ENCODE data around the gene ARHGEF6. TPM values are rescaled to one million over a fixed set of nuclear protein-coding genes. Genes with fewer than 3 reads are reported as not detected.

Gene ARHGEF6
- total and polyA plus RNA-seq, 2 experiments from 2014 or later: 2.5 to 6.0 TPM

- H3K4me1 ChIP-seq (ENCODE audit: insufficient read depth): no peaks in the 10 kb centered on the region
- TF ChIP-seq JUNB (IDR thresholded peaks at IDR 0.05; ENCODE audit: unreplicated experiment) (no peak), NANOG (IDR thresholded peaks at IDR 0.05; ENCODE audit: borderline replicate concordance) (no peak), CREB1 (CRISPR knock-in tag; IDR thresholded peaks at IDR 0.05; ENCODE audit: low read depth) (no peak), ZNF462 (CRISPR knock-in tag; IDR thresholded peaks at IDR 0.05) (no peak), POLR2AphosphoS5 (IDR thresholded peaks at IDR 0.05; ENCODE audit: low read depth) (no peak), REST (IDR thresholded peaks at IDR 0.05; ENCODE audit: unreplicated experiment) (no peak), STAT1 (IDR thresholded peaks at IDR 0.05; ENCODE audit: unreplicated experiment) (no peak), ZNF331 (CRISPR knock-in tag; IDR thresholded peaks at IDR 0.05; ENCODE audit: low read depth) (no peak), EZH2phosphoT487 (IDR thresholded peaks at IDR 0.05; ENCODE audit: unreplicated experiment) (no peak), CTCF (conservative IDR thresholded peaks at IDR 0.05; ENCODE audit: low read depth in 2 of 2) (no peak), EZH2 (IDR thresholded peaks at IDR 0.05; ENCODE audit: low read depth, unreplicated experiment) (no peak), ZNF114 (CRISPR knock-in tag; IDR thresholded peaks at IDR 0.05) (no peak), ETS1 (IDR thresholded peaks at IDR 0.05) (no peak)
- H4K20me1 ChIP-seq (replicated peaks; ENCODE audit: insufficient read depth): no peaks in the 10 kb centered on the region
- H3F3A ChIP-seq (replicated peaks; ENCODE audit: low read depth): no peaks in the 10 kb centered on the region
- no peak overlapping the region for H3K27ac ChIP-seq (ENCODE audit: low read depth)
- H3K4me3 Mint-ChIP-seq: no peak overlapping the region
- no peaks in the 10 kb centered on the region for H3K36me3 ChIP-seq (ENCODE audit: insufficient read depth)
- H3K4me3 ChIP-seq: no peak overlapping the region
- DNase-seq (ENCODE audit: low spot score): no peak
- H3K36me3 Mint-ChIP-seq (ENCODE audit: low read depth): no peaks in the 10 kb centered on the region
- H3K4me1 Mint-ChIP-seq: peaks cover 2% of the 10 kb centered on the region
- no peaks in the 10 kb centered on the region for H3K9me3 Mint-ChIP-seq
- H3K4me2 ChIP-seq: no peak overlapping the region
- H2AFZ ChIP-seq: no peak overlapping the region
- H3K27me3 Mint-ChIP-seq (ENCODE audit: insufficient read depth, low read depth, poor library complexity): no peaks in the 10 kb centered on the region
- no peaks in the 10 kb centered on the region for H3K27me3 ChIP-seq (ENCODE audit: insufficient read depth)
- H3K9me2 ChIP-seq (ENCODE audit: insufficient read depth): no peaks in the 10 kb centered on the region
- ATAC-seq: no peak
- H3K79me2 ChIP-seq (replicated peaks; ENCODE audit: insufficient read depth): no peaks in the 10 kb centered on the region
- H3K27ac Mint-ChIP-seq: no peak overlapping the region
These were observed 49.4 kb downstream of the ARHGEF6 start for GRCh38 chrX:136731207-136731782.

Data from GM23338 (cell line).